Measurements from ENCODE around the gene CR1.
"Not testable (repeated sequence)": the region's sequence is repeated elsewhere in the genome, so short reads cannot be mapped to it uniquely, and the experiment has no call there.

CR1 gene

GRCh38 chr1:207603777-207604176 lies 107.8 kb downstream of the CR1 start:
- DNase-seq = no peak

- DNase-seq = no peak
Measured at GRCh38 chr1:207605444-207606361, 109.7 kb downstream of the CR1 start.

- DNase-seq = no peak
Measured at GRCh38 chr1:207606362-207606755, 110.4 kb downstream of the CR1 start.

GRCh38 chr1:207612762-207613161 lies 116.8 kb downstream of the CR1 start:
- no peak for DNase-seq

- peak; percentile 40 for DNase-seq
Measured at GRCh38 chr1:207619871-207620542, 124.0 kb downstream of the CR1 start.

GRCh38 chr1:207620543-207620893 lies 124.6 kb downstream of the CR1 start:
- DNase-seq = no peak

GRCh38 chr1:207625504-207626071 lies 129.6 kb downstream of the CR1 start:
- DNase-seq = not testable (repeated sequence)

- DNase-seq = no peak
Measured at GRCh38 chr1:207626972-207627337, 131.0 kb downstream of the CR1 start.

GRCh38 chr1:207627496-207627895 lies 131.5 kb downstream of the CR1 start:
- DNase-seq = no peak

GRCh38 chr1:207628776-207629175 lies 132.8 kb downstream of the CR1 start:
- DNase-seq = no peak

- no peak for DNase-seq
Measured at GRCh38 chr1:207631137-207631536, 135.2 kb downstream of the CR1 start.

GRCh38 chr1:207633226-207633625 lies 137.3 kb downstream of the CR1 start:
- DNase-seq = no peak

GRCh38 chr1:207633699-207634289 lies 137.8 kb downstream of the CR1 start:
- DNase-seq = not testable (repeated sequence)

GRCh38 chr1:207634293-207634692 lies 138.3 kb downstream of the CR1 start:
- DNase-seq = not testable (repeated sequence)

GRCh38 chr1:207635569-207636186 lies 139.7 kb downstream of the CR1 start:
- DNase-seq = not testable (repeated sequence)

- not testable (repeated sequence) for DNase-seq
Measured at GRCh38 chr1:207638487-207639145, 142.7 kb downstream of the CR1 start.

- DNase-seq = not testable (repeated sequence)
Measured at GRCh38 chr1:207639362-207639761, 143.4 kb downstream of the CR1 start.

- DNase-seq = no peak
Measured at GRCh38 chr1:207644166-207644851, 148.4 kb downstream of the CR1 start.

- DNase-seq = peak; percentile 65
Measured at GRCh38 chr1:207644852-207645634, 149.1 kb downstream of the CR1 start, which contains the start of gene CR1L. Gene CR1L, plus strand, starts transcription at chr1:207645133. Its CDS starts 101 bp downstream, at chr1:207645234.

GRCh38 chr1:207645635-207646081 lies 149.7 kb downstream of the CR1 start:
- DNase-seq = no peak

- no peak for DNase-seq
Measured at GRCh38 chr1:207646171-207646570, 150.2 kb downstream of the CR1 start.
